Measurements from ENCODE around the gene CSNK1G2.

CSNK1G2 gene

GRCh38 chr19:1925544-1925943, 15.4 kb upstream of the CSNK1G2 start:
- TF ChIP-seq, protein P1, sequence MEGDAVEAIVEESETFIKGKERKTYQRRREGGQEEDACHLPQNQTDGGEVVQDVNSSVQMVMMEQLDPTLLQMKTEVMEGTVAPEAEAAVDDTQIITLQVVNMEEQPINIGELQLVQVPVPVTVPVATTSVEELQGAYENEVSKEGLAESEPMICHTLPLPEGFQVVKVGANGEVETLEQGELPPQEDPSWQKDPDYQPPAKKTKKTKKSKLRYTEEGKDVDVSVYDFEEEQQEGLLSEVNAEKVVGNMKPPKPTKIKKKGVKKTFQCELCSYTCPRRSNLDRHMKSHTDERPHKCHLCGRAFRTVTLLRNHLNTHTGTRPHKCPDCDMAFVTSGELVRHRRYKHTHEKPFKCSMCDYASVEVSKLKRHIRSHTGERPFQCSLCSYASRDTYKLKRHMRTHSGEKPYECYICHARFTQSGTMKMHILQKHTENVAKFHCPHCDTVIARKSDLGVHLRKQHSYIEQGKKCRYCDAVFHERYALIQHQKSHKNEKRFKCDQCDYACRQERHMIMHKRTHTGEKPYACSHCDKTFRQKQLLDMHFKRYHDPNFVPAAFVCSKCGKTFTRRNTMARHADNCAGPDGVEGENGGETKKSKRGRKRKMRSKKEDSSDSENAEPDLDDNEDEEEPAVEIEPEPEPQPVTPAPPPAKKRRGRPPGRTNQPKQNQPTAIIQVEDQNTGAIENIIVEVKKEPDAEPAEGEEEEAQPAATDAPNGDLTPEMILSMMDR (IDR thresholded peaks at IDR 0.05) = no peak
- H2AFZ ChIP-seq = no peak overlapping the region
- H3K27ac ChIP-seq = no peak overlapping the region
- no peaks in the 10 kb centered on the region for H3K27me3 ChIP-seq (ENCODE audit: control insufficient read depth, insufficient read depth, low read length)
- no peak overlapping the region for H3K9ac ChIP-seq
- H3K79me2 ChIP-seq = no peaks in the 10 kb centered on the region
- no peaks in the 10 kb centered on the region for H3K4me1 ChIP-seq
- H3K36me3 ChIP-seq (ENCODE audit: control insufficient read depth, insufficient read depth, low read length) = no peaks in the 10 kb centered on the region
- no peak overlapping the region for H3K4me2 ChIP-seq (ENCODE audit: low read length)
- H3K4me3 ChIP-seq (ENCODE audit: low read depth, low read length) = no peak overlapping the region
- H3K9me3 ChIP-seq (ENCODE audit: control insufficient read depth, low read length) = no peaks in the 10 kb centered on the region

DNA sequence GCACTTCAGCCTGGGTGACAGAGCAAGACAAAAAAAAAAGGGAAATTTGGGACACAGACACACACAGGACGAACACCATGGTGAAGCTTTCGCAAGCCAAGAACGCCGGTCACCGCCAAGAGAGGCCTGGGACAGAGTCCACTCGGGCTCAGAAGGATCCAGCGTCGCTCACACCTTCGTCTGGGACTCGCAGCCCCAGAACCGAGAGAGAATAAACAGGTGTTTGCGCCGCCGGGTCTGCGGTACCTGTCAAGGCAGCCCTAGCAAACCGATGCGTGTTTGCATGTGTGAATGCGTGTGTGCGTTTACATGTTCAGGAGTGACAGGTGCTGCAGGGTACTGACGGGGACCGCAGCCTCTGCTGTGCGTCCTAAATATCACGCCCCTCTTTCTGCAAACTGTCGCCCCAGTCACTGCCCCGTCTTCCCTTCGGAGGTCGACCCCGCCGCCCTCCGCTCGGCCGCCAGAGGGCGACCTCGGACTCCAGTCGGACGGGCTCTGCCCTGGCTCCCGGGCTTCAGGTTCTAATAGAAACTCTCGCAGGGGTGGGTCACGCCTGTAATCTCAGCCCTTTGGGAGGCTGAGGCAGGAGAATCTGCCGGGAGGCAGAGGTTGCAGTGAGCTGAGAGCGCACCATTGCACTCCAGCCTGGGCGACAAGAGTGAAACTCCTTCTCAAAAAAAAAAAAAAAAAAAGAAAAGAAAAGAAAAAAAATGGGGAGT, 11.8 kb upstream of the CSNK1G2 start:
- Histone ChIP-seq H3K27ac (no peak overlapping the region), H3K9ac (no peak overlapping the region), H3K36me3 (ENCODE audit: control insufficient read depth, insufficient read depth, low read length) (no peaks in the 10 kb centered on the region), H3K79me2 (no peaks in the 10 kb centered on the region), H2AFZ (peak overlapping the region; percentile 68), H3K4me1 (no peaks in the 10 kb centered on the region), H3K4me3 (ENCODE audit: low read depth, low read length) (peak overlapping the region; percentile 25), H3K9me3 (ENCODE audit: control insufficient read depth, low read length) (no peaks in the 10 kb centered on the region), H3K27me3 (ENCODE audit: control insufficient read depth, insufficient read depth, low read length) (no peaks in the 10 kb centered on the region), H3K4me2 (ENCODE audit: low read length) (peak overlapping the region; percentile 60)
- TF ChIP-seq, protein P1 (IDR thresholded peaks at IDR 0.05) = peak; percentile 86

- no peak overlapping the region for H3K9ac ChIP-seq
- no peaks in the 10 kb centered on the region for H3K79me2 ChIP-seq
- H3K9me3 ChIP-seq (ENCODE audit: control insufficient read depth, low read length) = no peaks in the 10 kb centered on the region
- no peak overlapping the region for H3K27ac ChIP-seq
- no peak overlapping the region for H2AFZ ChIP-seq
- no peak overlapping the region for H3K4me2 ChIP-seq (ENCODE audit: low read length)
- no peaks in the 10 kb centered on the region for H3K27me3 ChIP-seq (ENCODE audit: control insufficient read depth, insufficient read depth, low read length)
- H3K4me3 ChIP-seq (ENCODE audit: low read depth, low read length) = no peak overlapping the region
- H3K36me3 ChIP-seq (ENCODE audit: control insufficient read depth, insufficient read depth, low read length) = no peaks in the 10 kb centered on the region
- peaks cover 4% of the 10 kb centered on the region for H3K4me1 ChIP-seq
- TF ChIP-seq, protein P1 (IDR thresholded peaks at IDR 0.05) = no peak
These were observed 9.5 kb upstream of the CSNK1G2 start for GRCh38 chr19:1931445-1931844.

DNA sequence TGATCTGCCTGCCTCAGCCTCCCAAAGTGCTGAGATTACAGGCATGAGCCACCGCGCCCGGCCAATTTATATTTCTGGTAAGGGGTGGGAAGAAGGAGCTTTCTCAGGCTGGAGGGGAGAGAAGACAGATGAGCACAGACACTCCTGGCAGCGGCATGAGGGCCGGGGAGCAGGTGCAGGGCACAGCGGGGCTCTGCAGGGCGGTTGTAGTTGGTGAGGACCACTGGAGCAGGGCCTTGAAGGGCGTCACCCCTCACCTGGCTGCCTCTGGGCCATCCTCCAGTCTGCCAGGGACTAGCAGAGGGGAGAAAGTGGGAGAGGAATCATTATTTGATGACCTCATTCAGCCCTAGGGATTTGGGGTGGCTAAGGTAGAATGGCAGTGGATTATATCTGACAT, 8.6 kb upstream of the CSNK1G2 start:
- Histone ChIP-seq H3K4me1 (peaks cover 4% of the 10 kb centered on the region), H3K9me3 (ENCODE audit: control insufficient read depth, low read length) (no peaks in the 10 kb centered on the region), H3K4me2 (ENCODE audit: low read length) (no peak overlapping the region), H3K36me3 (ENCODE audit: control insufficient read depth, insufficient read depth, low read length) (no peaks in the 10 kb centered on the region), H3K79me2 (no peaks in the 10 kb centered on the region), H3K27me3 (ENCODE audit: control insufficient read depth, insufficient read depth, low read length) (no peaks in the 10 kb centered on the region), H3K27ac (no peak overlapping the region), H2AFZ (no peak overlapping the region), H3K9ac (no peak overlapping the region), H3K4me3 (ENCODE audit: low read depth, low read length) (no peak overlapping the region)
- TF ChIP-seq, protein P1 (IDR thresholded peaks at IDR 0.05) = no peak

DNA sequence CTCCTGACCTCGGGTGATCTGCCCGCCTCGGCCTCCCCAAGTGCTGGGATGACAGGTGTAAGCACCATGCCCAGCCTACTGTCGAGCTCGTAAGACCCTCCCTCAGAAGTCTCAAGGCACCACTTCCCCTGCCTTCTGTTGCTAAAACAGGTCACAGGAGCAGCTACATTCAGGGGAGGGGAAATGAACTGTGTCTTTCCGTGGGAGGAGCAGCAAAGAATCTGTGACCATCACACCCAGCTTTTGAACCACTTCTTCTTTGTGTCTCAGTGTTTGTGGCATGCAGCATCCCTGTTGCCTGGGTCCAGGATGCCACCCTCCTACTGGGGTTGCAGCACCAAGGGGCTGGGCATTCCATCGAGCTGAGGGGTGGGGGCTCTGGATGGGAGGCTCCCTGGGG, 7.7 kb upstream of the CSNK1G2 start:
- Histone ChIP-seq H3K9ac (no peak overlapping the region), H3K27ac (no peak overlapping the region), H3K4me1 (peaks cover 4% of the 10 kb centered on the region), H2AFZ (no peak overlapping the region), H3K27me3 (ENCODE audit: control insufficient read depth, insufficient read depth, low read length) (no peaks in the 10 kb centered on the region), H3K4me3 (ENCODE audit: low read depth, low read length) (no peak overlapping the region), H3K79me2 (no peaks in the 10 kb centered on the region), H3K36me3 (ENCODE audit: control insufficient read depth, insufficient read depth, low read length) (no peaks in the 10 kb centered on the region), H3K9me3 (ENCODE audit: control insufficient read depth, low read length) (no peaks in the 10 kb centered on the region), H3K4me2 (ENCODE audit: low read length) (no peak overlapping the region)
- TF ChIP-seq, protein P1 (IDR thresholded peaks at IDR 0.05) = no peak

All from parathyroid adenoma (tissue), 2 donors.